Vagina (tissue), 2 donors: ENCODE data around the gene SLC35A1. TPM values are rescaled to one million over a fixed set of nuclear protein-coding genes. Genes with fewer than 3 reads are reported as not detected.
"Not testable (repeated sequence)": the region's sequence is repeated elsewhere in the genome, so short reads cannot be mapped to it uniquely, and the experiment has no call there.

Experiments
- DNase-seq, 2 donors: peaks; one replicate each; pipeline ENCODE4 v3.0.0-alpha.2; 2017; ENCODE audit errors: extremely low spot score in 2 of 2
- H3K27ac ChIP-seq: fragments of 200-600 bp; sonication (generic); one replicate; pipeline ENCODE4 v1.5.1; 2019
- H3K27me3 ChIP-seq: fragments of 200-600 bp; sonication (generic); one replicate; pipeline ENCODE4 v1.5.1; 2019
- H3K36me3 ChIP-seq, 2 donors: fragments of 200-600 bp; sonication (generic); one replicate each; pipeline ENCODE4 v1.5.1; 2017 to 2019
- H3K4me1 ChIP-seq: fragments of 200-600 bp; sonication (generic); one replicate; pipeline ENCODE4 v1.5.1; 2019
- H3K4me3 ChIP-seq, 2 donors: fragments of 200-600 bp; sonication (generic); 1 replicate in 1 of 2; 2 replicates in 1 of 2; pipeline ENCODE4 v1.5.1; 2016 to 2019
- H3K9me3 ChIP-seq: fragments of 200-600 bp; sonication (generic); one replicate; pipeline ENCODE4 v1.5.1; 2019
- CTCF ChIP-seq, 3 experiments: fragments of 450-650 bp in 2 of 3; fragments of 200-600 bp in 1 of 3; sonication (generic) in 1 of 3; IDR thresholded peaks; one replicate each; pipeline ENCODE4 v1.5.1; 2017 to 2019; ENCODE audit warnings: antibody characterized with exemption in 3 of 3, mild to moderate bottlenecking in 2 of 3, moderate library complexity in 2 of 3
- POLR2A ChIP-seq, 2 donors: fragments of 450-650 bp; IDR thresholded peaks; one replicate each; pipeline ENCODE4 v1.6.1; 2017; ENCODE audit warnings: antibody characterized with exemption in 2 of 2, mild to moderate bottlenecking in 2 of 2, moderate library complexity in 2 of 2
- POLR2AphosphoS5 ChIP-seq, 2 donors: sonication (generic); formaldehyde crosslinking; IDR thresholded peaks; one replicate each; pipeline ENCODE4 v1.9.0; 2017; ENCODE audit warnings: antibody characterized with exemption in 2 of 2, mild to moderate bottlenecking in 2 of 2, low read depth in 1 of 2; ENCODE audit not compliant: insufficient read depth in 1 of 2
- intact Hi-C: fragments of 100-400 bp; cut with DNase I; formaldehyde crosslinking; loops from one replicate; pipeline ENCODE4 v1.15.1; 2023
- total RNA-seq: library from RNA; depleted of rRNA; stranded (reverse); fragments of >200 nt; gene quantifications from one replicate; pipeline ENCODE4 v1.2.3, GENCODE V29; 2016

Gene SLC35A1
- total RNA-seq, 1 donor from 2014 or later: 13.3 TPM

GRCh38 chr6:87482366-87482765 is 9.6 kb downstream of the SLC35A1 start:
- Histone ChIP-seq H3K36me3 (no peaks in the 10 kb centered on the region), H3K27me3 (no peaks in the 10 kb centered on the region), H3K4me3 (no peak overlapping the region), H3K27ac (no peak overlapping the region), H3K9me3 (no peaks in the 10 kb centered on the region), H3K4me1 (no peaks in the 10 kb centered on the region)
- DNase-seq: no peak
- no peak for TF ChIP-seq POLR2AphosphoS5 (IDR thresholded peaks at IDR 0.05; ENCODE audit: insufficient read depth in 1 of 2, low read depth in 1 of 2)
- no peak for TF ChIP-seq POLR2A (IDR thresholded peaks at IDR 0.05)
- no peak for TF ChIP-seq CTCF (IDR thresholded peaks at IDR 0.05)
- intact Hi-C loops: no loop called here

- no peak for DNase-seq
- TF ChIP-seq CTCF (IDR thresholded peaks at IDR 0.05) (no peak), POLR2AphosphoS5 (IDR thresholded peaks at IDR 0.05; ENCODE audit: insufficient read depth in 1 of 2, low read depth in 1 of 2) (no peak), POLR2A (IDR thresholded peaks at IDR 0.05) (no peak)
- H3K9me3 ChIP-seq: no peaks in the 10 kb centered on the region
- intact Hi-C loops: no loop called here
- no peaks in the 10 kb centered on the region for H3K36me3 ChIP-seq
- H3K4me1 ChIP-seq: no peaks in the 10 kb centered on the region
- no peaks in the 10 kb centered on the region for H3K27me3 ChIP-seq
- H3K4me3 ChIP-seq: no peak overlapping the region
- H3K27ac ChIP-seq: no peak overlapping the region
Measured at GRCh38 chr6:87483929-87484328, 11.2 kb downstream of the SLC35A1 start.

GRCh38 chr6:87484491-87484890 is 11.7 kb downstream of the SLC35A1 start:
- Histone ChIP-seq H3K36me3 (no peaks in the 10 kb centered on the region), H3K27ac (no peak overlapping the region), H3K9me3 (no peaks in the 10 kb centered on the region), H3K4me1 (no peaks in the 10 kb centered on the region), H3K27me3 (no peaks in the 10 kb centered on the region), H3K4me3 (no peak overlapping the region)
- TF ChIP-seq CTCF (IDR thresholded peaks at IDR 0.05) (no peak), POLR2AphosphoS5 (IDR thresholded peaks at IDR 0.05; ENCODE audit: insufficient read depth in 1 of 2, low read depth in 1 of 2) (no peak), POLR2A (IDR thresholded peaks at IDR 0.05) (no peak)
- no peak for DNase-seq
- intact Hi-C loops: no loop called here

GRCh38 chr6:87487555-87487954 is 14.8 kb downstream of the SLC35A1 start:
- H3K27ac ChIP-seq: no peak overlapping the region
- H3K4me3 ChIP-seq: no peak overlapping the region
- intact Hi-C loops: no loop called here
- TF ChIP-seq CTCF (IDR thresholded peaks at IDR 0.05) (no peak), POLR2A (IDR thresholded peaks at IDR 0.05) (no peak), POLR2AphosphoS5 (IDR thresholded peaks at IDR 0.05; ENCODE audit: insufficient read depth in 1 of 2, low read depth in 1 of 2) (no peak)
- no peak for DNase-seq
- no peaks in the 10 kb centered on the region for H3K4me1 ChIP-seq
- no peaks in the 10 kb centered on the region for H3K27me3 ChIP-seq
- no peaks in the 10 kb centered on the region for H3K36me3 ChIP-seq
- H3K9me3 ChIP-seq: no peaks in the 10 kb centered on the region

- H3K27ac ChIP-seq, DNase-seq, H3K36me3 ChIP-seq, H3K27me3 ChIP-seq, H3K9me3 ChIP-seq, H3K4me3 ChIP-seq, H3K4me1 ChIP-seq, intact Hi-C loops: not testable (repeated sequence)
Measured at GRCh38 chr6:87489326-87489725, 16.6 kb downstream of the SLC35A1 start.
